GM23338 (cell line): Measurements from ENCODE around the gene PEPD. TPM values are rescaled to one million over a fixed set of nuclear protein-coding genes. Genes with fewer than 3 reads are reported as not detected.

Experiments
- ATAC-seq: fragments of 200-7000 bp; cut with Tn5 transposase; 3 replicates; pipeline ENCODE4 v1.9.1; 2020
- DNase-seq: peaks from one replicate; pipeline ENCODE4 v3.0.0-alpha.2; 2015; ENCODE audit warnings: low spot score
- H2AFZ ChIP-seq: fragments of 200-600 bp; sonication (generic); 2 replicates; pipeline ENCODE4 v1.8.0; 2016; ENCODE audit warnings: antibody characterized with exemption, mild to moderate bottlenecking, moderate library complexity
- H3F3A ChIP-seq: fragments of 200-600 bp; sonication (generic); replicated peaks from 2 replicates; pipeline ENCODE4 v1.8.0; 2017; ENCODE audit warnings: antibody characterized with exemption, mixed run types, low read depth
- H3K27ac ChIP-seq: fragments of 200-600 bp; sonication (generic); 2 replicates; pipeline ENCODE4 v1.6.1; 2016; ENCODE audit warnings: low read depth
- H3K27me3 ChIP-seq: fragments of 200-600 bp; sonication (generic); 2 replicates; pipeline ENCODE4 v1.8.0; 2016; ENCODE audit warnings: mild to moderate bottlenecking, mixed run types, moderate library complexity; ENCODE audit not compliant: insufficient read depth
- H3K36me3 ChIP-seq: fragments of 200-600 bp; sonication (generic); 2 replicates; pipeline ENCODE4 v1.8.0; 2016; ENCODE audit warnings: mild to moderate bottlenecking; ENCODE audit not compliant: insufficient read depth
- H3K4me1 ChIP-seq: fragments of 200-600 bp; sonication (generic); 2 replicates; pipeline ENCODE4 v1.8.0; 2016; ENCODE audit warnings: mild to moderate bottlenecking, moderate library complexity; ENCODE audit not compliant: insufficient read depth
- H3K4me2 ChIP-seq: fragments of 200-600 bp; sonication (generic); 2 replicates; pipeline ENCODE4 v1.7.1; 2017; ENCODE audit warnings: mixed run types
- H3K4me3 ChIP-seq: fragments of 200-600 bp; sonication (generic); 2 replicates; pipeline ENCODE4 v1.6.1; 2016; ENCODE audit warnings: mixed run types
- H3K79me2 ChIP-seq: fragments of 200-600 bp; sonication (generic); replicated peaks from 2 replicates; pipeline ENCODE4 v1.8.0; 2017; ENCODE audit warnings: mild to moderate bottlenecking; ENCODE audit not compliant: insufficient read depth
- H3K9me2 ChIP-seq: fragments of 200-600 bp; sonication (generic); 2 replicates; pipeline ENCODE4 v1.8.0; 2017; ENCODE audit not compliant: insufficient read depth
- H4K20me1 ChIP-seq: fragments of 200-600 bp; sonication (generic); replicated peaks from 2 replicates; pipeline ENCODE4 v1.8.0; 2017; ENCODE audit warnings: mild to moderate bottlenecking; ENCODE audit not compliant: insufficient read depth
- H3K27ac Mint-ChIP-seq: 2 replicates; pipeline ENCODE4 v1.8.0; 2020; ENCODE audit warnings: inconsistent platforms, mild to moderate bottlenecking, moderate library complexity, mixed read lengths
- H3K27me3 Mint-ChIP-seq: 3 replicates; pipeline ENCODE4 v1.8.0; 2022; ENCODE audit warnings: low read depth, mild to moderate bottlenecking, moderate library complexity, mixed read lengths, inconsistent platforms; ENCODE audit not compliant: insufficient read depth, poor library complexity
- H3K36me3 Mint-ChIP-seq: 3 replicates; pipeline ENCODE4 v1.8.0; 2021; ENCODE audit warnings: low read depth, mild to moderate bottlenecking, inconsistent platforms, moderate library complexity, mixed read lengths
- H3K4me1 Mint-ChIP-seq: 3 replicates; pipeline ENCODE4 v1.8.0; 2020; ENCODE audit warnings: mild to moderate bottlenecking, inconsistent platforms, mixed read lengths
- H3K4me3 Mint-ChIP-seq: 3 replicates; pipeline ENCODE4 v1.8.0; 2021; ENCODE audit warnings: moderate library complexity, mild to moderate bottlenecking, inconsistent platforms, mixed read lengths
- H3K9me3 Mint-ChIP-seq: 3 replicates; pipeline ENCODE4 v1.8.0; 2020; ENCODE audit warnings: moderate library complexity, mild to moderate bottlenecking, inconsistent platforms, mixed read lengths
- CREB1 ChIP-seq: fragments of 250-450 bp; sonication (Bioruptor Pico); IDR thresholded peaks from 2 replicates; pipeline ENCODE4 v1.5.0; 2020; ENCODE audit warnings: low read depth, mild to moderate bottlenecking, moderate library complexity
- EZH2 ChIP-seq: fragments of 200-600 bp; sonication (generic); IDR thresholded peaks from one replicate; pipeline ENCODE4 v1.8.0; 2017; ENCODE audit warnings: antibody characterized with exemption, mild to moderate bottlenecking, low read depth; ENCODE audit not compliant: unreplicated experiment
- JUNB ChIP-seq: IDR thresholded peaks from one replicate; pipeline ENCODE4 v1.6.1; 2016; ENCODE audit warnings: antibody characterized with exemption; ENCODE audit not compliant: unreplicated experiment
- REST ChIP-seq: IDR thresholded peaks from one replicate; pipeline ENCODE4 v1.6.1; 2018; ENCODE audit warnings: antibody characterized with exemption; ENCODE audit not compliant: unreplicated experiment
- STAT1 ChIP-seq: IDR thresholded peaks from one replicate; pipeline ENCODE4 v1.6.1; 2016; ENCODE audit warnings: antibody characterized with exemption; ENCODE audit not compliant: unreplicated experiment
- ZNF114 ChIP-seq: fragments of 250-450 bp; sonication (Bioruptor Pico); IDR thresholded peaks from 2 replicates; pipeline ENCODE4 v1.5.0; 2020; ENCODE audit warnings: mild to moderate bottlenecking, moderate library complexity
- polyA plus RNA-seq: library from polyadenylated mRNA; unstranded; fragments of >200 nt; fragmentation: Nextera tagmentation; extraction: Ambion mirVana; gene quantifications from 2 replicates; pipeline ENCODE4 v1.2.1, GENCODE V29; 2016
- total RNA-seq: library from RNA; depleted of rRNA; stranded (reverse); fragments of >200 nt; shearing (Covaris generic); gene quantifications from 2 replicates; pipeline ENCODE4 v1.2.3, GENCODE V29; 2014
- TF ChIP-seq, protein P1 (sequence below): IDR thresholded peaks from 2 replicates; pipeline ENCODE4 v1.6.1; 2016; ENCODE audit warnings: antibody characterized with exemption
- TF ChIP-seq, protein P2 (sequence below): fragments of 250-450 bp; sonication (Bioruptor Pico); IDR thresholded peaks from 2 replicates; pipeline ENCODE4 v1.5.0; 2020; ENCODE audit warnings: mild to moderate bottlenecking, moderate library complexity

Gene PEPD
- total and polyA plus RNA-seq, 2 experiments from 2014 or later = 81.7 to 89.2 TPM

DNA sequence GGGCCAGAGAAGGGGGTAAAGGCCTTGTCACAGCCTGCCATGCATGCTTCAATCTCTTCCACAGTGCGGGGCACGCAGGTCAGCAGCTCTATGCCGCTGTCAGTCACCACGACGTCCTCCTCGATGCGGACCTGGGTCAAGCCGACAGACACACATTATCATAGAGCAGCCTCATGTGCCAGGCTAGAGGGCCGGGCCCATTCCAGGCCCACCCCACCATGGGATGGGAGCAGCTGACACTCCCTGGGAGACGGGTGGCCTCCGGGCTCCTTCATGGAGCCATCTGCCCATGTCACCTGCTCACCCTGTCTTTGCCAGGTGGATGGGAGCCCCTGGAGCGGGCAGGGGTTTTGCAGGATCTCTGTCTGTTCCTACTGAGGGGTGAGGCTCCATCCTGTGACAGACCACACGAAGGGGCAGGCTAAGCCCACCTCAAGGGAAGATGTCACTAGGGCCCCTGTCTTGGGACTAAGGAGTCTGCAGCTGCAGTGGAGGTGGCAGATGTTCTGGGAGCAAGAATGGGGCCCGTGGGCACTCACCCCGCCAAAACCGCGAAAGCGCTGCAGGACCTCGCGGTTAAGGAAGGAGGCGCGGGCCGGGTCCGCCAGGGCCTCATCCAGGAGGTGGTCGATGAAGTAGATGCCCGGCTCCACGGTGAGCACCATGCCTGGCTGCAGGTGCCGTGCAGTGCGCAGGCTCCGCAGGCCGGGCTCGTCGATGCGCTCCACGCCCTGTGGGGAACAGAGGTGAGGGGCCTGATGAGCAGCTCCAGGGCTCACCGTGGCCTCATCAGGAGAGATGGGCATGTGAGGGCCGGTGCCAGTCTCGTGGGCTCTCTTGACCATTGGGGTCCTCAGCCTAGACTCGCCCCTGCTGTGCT, 134.0 kb downstream of the PEPD start:
- no peak overlapping the region for H3K27ac ChIP-seq
- no peak overlapping the region for H3K4me2 ChIP-seq
- H3K79me2 ChIP-seq = peaks cover 41% of the 10 kb centered on the region
- H3K9me2 ChIP-seq = no peaks in the 10 kb centered on the region
- Mint-ChIP-seq H3K4me3 (no peak overlapping the region), H3K27ac (no peak overlapping the region), H3K9me3 (no peaks in the 10 kb centered on the region), H3K27me3 (peaks cover 2% of the 10 kb centered on the region), H3K36me3 (peaks cover 3% of the 10 kb centered on the region; the same call in 1 of the 3 replicates), H3K4me1 (peaks cover 6% of the 10 kb centered on the region; the same call in 2 of the 3 replicates)
- 0 out of 2 replicates have a peak, but pooled peaks cover 5% of the 10 kb centered on the region for H3F3A ChIP-seq
- no peak for DNase-seq
- no peak for TF ChIP-seq REST
- ATAC-seq = no peak
- no peak overlapping the region for H3K4me3 ChIP-seq
- H3K27me3 ChIP-seq = no peaks in the 10 kb centered on the region
- H4K20me1 ChIP-seq = peaks cover 42% of the 10 kb centered on the region
- H2AFZ ChIP-seq = no peak overlapping the region
- no peaks in the 10 kb centered on the region for H3K4me1 ChIP-seq
- H3K36me3 ChIP-seq = no peaks in the 10 kb centered on the region

DNA sequence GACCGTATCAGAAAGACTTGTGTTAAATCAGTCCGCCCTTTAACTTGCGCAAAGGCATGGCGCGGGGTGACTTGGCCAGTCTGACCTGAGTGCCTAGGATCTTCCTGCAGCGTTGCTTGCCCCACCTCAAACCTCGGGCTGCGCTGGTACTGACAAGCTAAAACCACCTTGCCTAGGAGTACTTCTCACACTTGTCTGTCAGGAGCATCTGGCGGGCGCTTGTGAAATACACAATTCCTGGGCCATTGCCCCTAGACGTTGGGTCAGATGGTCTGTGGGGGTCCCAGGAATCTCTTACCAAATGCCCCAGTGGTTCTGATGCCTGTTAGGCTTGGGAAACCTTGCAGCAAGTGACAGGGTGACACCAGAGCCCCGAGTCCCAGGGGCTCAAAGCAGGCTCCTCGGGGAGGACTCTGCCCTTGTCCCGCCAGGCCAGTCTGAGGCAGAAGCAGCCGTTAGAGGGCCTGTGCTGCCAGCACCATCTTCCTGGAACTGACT, 135.2 kb downstream of the PEPD start:
- Histone ChIP-seq H3K4me3 (no peak overlapping the region), H3K36me3 (no peaks in the 10 kb centered on the region), H4K20me1 (peaks cover 44% of the 10 kb centered on the region), H3K9me2 (no peaks in the 10 kb centered on the region), H3F3A (0 out of 2 replicates have a peak, but pooled peaks cover 5% of the 10 kb centered on the region), H3K27ac (no peak overlapping the region), H3K79me2 (peaks cover 53% of the 10 kb centered on the region), H3K4me1 (peaks cover under 1% of the 10 kb centered on the region; the same call in 1 of the 2 replicates), H2AFZ (no peak overlapping the region), H3K4me2 (no peak overlapping the region), H3K27me3 (no peaks in the 10 kb centered on the region)
- TF ChIP-seq JUNB = no peak
- TF ChIP-seq EZH2 = no peak
- no peak for TF ChIP-seq CREB1 (CRISPR knock-in tag)
- TF ChIP-seq, protein P1, sequence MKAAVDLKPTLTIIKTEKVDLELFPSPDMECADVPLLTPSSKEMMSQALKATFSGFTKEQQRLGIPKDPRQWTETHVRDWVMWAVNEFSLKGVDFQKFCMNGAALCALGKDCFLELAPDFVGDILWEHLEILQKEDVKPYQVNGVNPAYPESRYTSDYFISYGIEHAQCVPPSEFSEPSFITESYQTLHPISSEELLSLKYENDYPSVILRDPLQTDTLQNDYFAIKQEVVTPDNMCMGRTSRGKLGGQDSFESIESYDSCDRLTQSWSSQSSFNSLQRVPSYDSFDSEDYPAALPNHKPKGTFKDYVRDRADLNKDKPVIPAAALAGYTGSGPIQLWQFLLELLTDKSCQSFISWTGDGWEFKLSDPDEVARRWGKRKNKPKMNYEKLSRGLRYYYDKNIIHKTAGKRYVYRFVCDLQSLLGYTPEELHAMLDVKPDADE = no peak
- no peak for TF ChIP-seq ZNF114 (CRISPR knock-in tag)
- TF ChIP-seq STAT1 = no peak
- TF ChIP-seq, protein P2, sequence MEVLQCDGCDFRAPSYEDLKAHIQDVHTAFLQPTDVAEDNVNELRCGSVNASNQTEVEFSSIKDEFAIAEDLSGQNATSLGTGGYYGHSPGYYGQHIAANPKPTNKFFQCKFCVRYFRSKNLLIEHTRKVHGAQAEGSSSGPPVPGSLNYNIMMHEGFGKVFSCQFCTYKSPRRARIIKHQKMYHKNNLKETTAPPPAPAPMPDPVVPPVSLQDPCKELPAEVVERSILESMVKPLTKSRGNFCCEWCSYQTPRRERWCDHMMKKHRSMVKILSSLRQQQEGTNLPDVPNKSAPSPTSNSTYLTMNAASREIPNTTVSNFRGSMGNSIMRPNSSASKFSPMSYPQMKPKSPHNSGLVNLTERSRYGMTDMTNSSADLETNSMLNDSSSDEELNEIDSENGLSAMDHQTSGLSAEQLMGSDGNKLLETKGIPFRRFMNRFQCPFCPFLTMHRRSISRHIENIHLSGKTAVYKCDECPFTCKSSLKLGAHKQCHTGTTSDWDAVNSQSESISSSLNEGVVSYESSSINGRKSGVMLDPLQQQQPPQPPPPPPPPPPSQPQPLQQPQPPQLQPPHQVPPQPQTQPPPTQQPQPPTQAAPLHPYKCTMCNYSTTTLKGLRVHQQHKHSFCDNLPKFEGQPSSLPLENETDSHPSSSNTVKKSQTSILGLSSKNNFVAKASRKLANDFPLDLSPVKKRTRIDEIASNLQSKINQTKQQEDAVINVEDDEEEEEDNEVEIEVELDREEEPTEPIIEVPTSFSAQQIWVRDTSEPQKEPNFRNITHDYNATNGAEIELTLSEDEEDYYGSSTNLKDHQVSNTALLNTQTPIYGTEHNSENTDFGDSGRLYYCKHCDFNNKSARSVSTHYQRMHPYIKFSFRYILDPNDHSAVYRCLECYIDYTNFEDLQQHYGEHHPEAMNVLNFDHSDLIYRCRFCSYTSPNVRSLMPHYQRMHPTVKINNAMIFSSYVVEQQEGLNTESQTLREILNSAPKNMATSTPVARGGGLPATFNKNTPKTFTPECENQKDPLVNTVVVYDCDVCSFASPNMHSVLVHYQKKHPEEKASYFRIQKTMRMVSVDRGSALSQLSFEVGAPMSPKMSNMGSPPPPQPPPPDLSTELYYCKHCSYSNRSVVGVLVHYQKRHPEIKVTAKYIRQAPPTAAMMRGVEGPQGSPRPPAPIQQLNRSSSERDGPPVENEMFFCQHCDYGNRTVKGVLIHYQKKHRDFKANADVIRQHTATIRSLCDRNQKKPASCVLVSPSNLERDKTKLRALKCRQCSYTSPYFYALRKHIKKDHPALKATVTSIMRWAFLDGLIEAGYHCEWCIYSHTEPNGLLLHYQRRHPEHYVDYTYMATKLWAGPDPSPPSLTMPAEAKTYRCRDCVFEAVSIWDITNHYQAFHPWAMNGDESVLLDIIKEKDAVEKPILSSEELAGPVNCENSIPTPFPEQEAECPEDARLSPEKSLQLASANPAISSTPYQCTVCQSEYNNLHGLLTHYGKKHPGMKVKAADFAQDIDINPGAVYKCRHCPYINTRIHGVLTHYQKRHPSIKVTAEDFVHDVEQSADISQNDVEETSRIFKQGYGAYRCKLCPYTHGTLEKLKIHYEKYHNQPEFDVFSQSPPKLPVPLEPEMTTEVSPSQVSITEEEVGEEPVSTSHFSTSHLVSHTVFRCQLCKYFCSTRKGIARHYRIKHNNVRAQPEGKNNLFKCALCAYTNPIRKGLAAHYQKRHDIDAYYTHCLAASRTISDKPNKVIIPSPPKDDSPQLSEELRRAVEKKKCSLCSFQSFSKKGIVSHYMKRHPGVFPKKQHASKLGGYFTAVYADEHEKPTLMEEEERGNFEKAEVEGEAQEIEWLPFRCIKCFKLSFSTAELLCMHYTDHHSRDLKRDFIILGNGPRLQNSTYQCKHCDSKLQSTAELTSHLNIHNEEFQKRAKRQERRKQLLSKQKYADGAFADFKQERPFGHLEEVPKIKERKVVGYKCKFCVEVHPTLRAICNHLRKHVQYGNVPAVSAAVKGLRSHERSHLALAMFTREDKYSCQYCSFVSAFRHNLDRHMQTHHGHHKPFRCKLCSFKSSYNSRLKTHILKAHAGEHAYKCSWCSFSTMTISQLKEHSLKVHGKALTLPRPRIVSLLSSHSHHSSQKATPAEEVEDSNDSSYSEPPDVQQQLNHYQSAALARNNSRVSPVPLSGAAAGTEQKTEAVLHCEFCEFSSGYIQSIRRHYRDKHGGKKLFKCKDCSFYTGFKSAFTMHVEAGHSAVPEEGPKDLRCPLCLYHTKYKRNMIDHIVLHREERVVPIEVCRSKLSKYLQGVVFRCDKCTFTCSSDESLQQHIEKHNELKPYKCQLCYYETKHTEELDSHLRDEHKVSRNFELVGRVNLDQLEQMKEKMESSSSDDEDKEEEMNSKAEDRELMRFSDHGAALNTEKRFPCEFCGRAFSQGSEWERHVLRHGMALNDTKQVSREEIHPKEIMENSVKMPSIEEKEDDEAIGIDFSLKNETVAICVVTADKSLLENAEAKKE (CRISPR knock-in tag) = no peak
- no peak overlapping the region for H3K4me3 Mint-ChIP-seq
- H3K36me3 Mint-ChIP-seq = peaks cover 3% of the 10 kb centered on the region; the same call in 1 of the 3 replicates
- H3K9me3 Mint-ChIP-seq = no peaks in the 10 kb centered on the region
- peaks cover 16% of the 10 kb centered on the region for H3K4me1 Mint-ChIP-seq
- peaks cover 4% of the 10 kb centered on the region for H3K27me3 Mint-ChIP-seq
- no peak overlapping the region for H3K27ac Mint-ChIP-seq
- ATAC-seq = no peak
- no peak for DNase-seq
